CD4-positive, alpha-beta T cell treated with Interleukin-4 for 1 hour (primary cell): ENCODE data around the gene ITPR2.
"Not testable (repeated sequence)": the region's sequence is repeated elsewhere in the genome, so short reads cannot be mapped to it uniquely, and the experiment has no call there.

Source experiments
- DNase-seq, 2 donors: peaks; one replicate each; pipeline ENCODE4 v3.0.0-alpha.2; 2020 to 2022

The ITPR2 gene

DNA sequence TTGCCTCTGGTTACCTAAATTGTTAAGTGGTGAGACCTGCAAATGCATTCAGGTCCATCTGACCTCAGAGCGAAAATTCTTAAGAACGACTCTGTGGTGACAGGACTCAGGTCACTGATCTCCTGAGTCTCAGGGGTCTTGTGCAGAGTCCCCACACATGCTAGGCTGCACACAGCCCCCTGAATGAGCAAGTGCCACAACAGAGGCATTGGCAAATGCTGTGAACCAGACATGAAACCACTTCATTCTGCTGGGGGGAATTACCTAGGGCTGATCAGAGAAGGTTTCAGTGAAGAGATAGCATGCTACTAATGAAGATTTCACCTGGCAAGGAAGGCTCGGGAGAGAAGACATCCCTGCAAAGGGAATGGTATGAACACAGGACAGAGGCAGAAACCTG, 281.6 kb downstream of the ITPR2 start:
- no peak for DNase-seq

- no peak for DNase-seq
Measured at GRCh38 chr12:26548227-26548626, 284.8 kb downstream of the ITPR2 start.

DNA sequence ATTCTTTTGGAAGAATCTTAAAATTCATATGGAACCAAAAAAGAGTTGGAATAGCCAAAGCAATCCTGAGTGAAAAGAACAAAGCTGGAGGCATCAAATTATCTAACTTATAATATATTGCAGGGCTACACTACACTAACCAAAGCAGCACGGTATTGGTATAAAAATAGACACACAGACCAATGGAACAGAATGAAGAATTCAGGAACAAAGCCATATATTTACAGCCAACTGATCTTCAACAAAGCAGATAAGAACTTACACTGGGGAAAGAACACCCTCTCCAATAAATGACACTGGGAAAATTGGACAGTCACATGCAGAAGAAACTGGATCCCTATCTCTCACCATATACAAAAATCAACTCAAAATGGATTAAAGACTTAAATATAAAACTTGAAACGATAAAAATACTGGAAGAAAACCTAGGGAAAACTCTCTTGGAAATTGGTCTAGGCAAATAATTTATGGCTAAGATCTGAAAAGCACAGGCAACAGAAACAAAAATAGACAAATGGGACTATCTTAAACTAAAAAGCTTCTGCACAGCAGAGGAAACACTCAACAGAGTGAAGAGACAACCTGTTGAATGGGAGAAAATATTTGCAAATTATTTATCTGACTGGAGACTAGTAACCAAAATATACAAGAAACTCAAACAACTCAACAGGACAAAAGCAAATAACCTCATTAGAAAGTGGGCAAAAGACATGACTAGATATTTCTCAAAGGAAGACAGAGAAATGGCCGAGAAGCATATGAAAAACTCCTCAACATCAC, 286.3 kb downstream of the ITPR2 start:
- DNase-seq, result no peak

DNA sequence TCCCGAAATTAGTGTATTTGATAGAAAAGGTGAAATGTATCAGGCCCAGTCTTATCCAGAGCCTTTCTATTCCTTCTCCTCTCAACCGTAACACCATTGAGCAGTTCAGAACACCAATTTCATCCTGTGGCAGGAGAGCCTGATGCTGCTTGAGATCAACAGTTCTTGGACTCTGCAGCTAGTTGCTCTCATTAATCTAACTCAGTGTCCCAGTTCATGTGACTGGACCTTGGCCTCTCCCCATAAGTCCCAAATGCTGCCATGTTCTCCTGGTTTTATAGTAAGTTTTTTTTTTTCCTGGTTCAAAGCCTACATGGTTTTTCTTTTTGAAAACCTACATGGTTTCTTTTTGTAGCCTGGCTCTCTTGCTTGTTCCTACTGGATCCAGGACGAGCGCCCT, 293.9 kb downstream of the ITPR2 start:
- no peak for DNase-seq

DNA sequence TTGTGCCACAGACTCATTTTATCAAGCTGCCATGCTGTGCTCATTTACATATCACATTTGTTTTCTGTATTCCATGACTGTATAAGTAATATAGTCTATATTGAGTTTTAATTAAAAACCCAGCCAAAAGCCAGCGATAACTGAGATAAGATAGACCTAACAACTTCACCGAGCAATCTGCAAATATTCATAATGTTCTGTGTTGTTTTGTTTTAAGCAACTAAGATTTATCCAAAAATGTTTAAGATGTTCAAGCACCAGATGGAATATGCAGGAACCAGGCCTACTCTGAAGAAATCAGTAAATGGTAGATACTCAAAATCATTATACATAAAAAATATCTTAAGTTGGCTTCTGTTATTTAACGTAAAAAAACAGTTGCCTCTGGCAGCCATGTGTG, 295.3 kb downstream of the ITPR2 start:
- DNase-seq, result no peak

DNA sequence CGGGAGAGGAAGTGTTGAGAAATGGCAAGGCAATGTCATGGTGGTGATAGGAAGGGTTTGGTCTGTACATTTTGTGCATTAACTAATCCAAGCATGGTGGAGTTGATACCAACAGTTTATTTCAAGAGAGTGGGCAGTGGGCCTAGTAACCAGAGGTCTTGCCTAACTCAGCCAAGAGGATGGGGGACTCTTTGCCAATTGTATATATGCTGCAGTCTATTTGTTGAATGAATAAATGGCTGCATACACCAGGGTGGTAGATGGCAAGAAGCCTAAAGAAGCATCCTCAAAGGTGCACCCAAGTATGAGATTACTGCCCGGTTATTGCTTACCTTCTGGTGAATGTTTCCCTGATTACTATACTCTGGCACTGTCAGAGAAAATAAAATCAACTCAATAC, 295.9 kb downstream of the ITPR2 start:
- no peak for DNase-seq

- no peak for DNase-seq
Measured at GRCh38 chr12:26535826-26536225, 297.2 kb downstream of the ITPR2 start.

DNA sequence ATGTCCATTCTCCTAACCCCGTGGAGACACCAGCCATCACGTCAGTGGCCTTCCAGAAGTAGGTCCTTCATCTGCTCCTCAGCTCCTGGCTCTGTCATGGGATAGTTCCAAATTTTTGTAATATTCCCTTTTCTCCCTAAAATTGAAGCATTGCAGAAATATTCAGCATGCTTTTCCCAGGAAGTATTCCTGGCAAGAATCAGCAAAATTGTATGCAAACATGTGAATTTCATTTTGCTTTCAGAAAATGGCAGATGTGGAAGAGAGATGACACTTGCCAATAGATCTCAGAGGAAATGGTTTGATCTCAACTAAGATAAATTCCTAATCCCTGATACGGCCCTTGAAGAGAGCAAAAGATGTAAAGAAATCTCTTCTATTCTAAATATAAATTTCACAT, 298.9 kb downstream of the ITPR2 start:
- DNase-seq, result no peak

DNA sequence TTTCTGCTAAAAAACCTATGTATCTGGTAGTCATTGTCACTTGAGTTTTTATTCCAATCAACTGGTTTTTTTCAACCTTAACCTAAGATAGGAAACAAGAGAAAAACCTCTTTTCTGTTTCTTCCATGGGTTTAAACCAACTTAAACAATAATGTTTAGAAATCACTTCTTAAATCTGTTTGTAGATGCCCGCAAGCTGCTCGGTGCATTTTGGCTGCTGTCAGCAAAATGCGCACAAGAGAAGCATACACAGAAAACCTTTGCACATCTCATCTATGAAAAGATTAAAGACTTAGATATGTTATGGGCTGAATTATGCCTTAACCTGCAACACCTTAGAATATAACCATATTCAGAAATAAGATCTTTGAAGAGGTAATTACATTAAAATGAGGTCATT, 299.8 kb downstream of the ITPR2 start:
- no peak for DNase-seq

DNA sequence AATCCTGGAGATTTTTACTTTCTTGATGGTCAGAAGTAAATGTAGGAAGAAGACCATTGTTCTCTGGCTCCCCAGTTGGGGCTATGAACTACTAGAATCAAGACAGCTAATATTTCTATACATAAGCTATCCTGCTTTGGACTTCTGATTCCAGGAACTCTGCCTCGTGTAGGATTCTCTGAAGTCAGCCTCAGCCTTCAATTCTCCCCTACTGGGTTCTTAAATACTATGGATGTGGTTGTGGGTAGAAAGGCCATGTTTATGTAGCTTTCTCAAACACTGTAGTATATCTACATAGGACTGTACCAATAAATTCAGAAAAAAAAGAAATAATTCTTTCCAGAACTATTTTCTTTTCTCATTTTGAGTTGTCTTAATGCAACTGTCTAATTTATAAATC, 302.5 kb downstream of the ITPR2 start:
- no peak for DNase-seq

DNA sequence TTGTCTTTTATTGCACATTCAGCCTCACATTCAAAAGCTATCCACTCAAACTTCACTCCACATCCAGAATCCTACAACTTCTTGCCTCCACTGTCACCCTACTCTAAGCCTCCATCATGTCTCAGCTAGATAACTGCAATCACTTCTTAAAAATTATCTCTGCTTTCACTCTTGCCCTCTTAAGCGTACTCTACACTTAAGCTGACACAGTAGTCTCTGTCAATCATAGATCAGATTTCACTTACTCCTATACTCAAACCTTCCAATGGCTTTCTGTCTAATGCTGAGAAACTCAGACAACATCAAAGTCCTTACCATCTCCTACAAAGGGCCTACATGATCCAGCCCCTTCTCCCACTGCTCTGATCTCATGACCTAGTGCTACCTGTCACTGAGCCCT, 304.1 kb downstream of the ITPR2 start:
- no peak for DNase-seq

- no peak for DNase-seq
Measured at GRCh38 chr12:26527682-26528081, 305.3 kb downstream of the ITPR2 start.

DNA sequence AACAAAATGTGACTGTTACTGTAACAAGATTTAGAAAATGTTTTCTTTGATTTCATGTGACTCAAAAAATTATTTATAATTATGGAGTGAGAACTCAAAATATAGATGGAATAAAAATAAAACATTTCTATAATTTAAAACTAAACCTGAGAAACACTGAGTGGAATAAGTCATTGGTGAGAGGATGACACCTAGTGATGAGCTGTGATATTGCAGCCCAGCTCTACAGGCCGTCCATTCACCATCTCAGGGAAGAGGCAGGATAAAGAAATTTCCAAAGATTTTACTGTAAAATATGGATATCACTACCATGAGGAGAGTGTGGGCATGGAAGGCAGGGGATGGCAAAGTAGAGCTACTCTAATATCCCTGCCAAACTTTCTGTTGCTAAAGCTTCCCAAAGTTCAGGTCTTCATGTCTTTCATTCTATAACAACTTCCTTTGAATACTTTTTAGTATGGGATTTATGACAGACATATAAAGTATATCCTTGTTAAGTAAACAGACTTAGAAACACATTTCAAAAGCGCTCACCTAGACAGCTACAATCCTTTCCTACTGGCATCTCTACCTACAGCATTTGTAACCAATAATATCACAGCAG, 308.0 kb downstream of the ITPR2 start:
- peak in 1 of 2 donors; percentile 18 for DNase-seq

DNA sequence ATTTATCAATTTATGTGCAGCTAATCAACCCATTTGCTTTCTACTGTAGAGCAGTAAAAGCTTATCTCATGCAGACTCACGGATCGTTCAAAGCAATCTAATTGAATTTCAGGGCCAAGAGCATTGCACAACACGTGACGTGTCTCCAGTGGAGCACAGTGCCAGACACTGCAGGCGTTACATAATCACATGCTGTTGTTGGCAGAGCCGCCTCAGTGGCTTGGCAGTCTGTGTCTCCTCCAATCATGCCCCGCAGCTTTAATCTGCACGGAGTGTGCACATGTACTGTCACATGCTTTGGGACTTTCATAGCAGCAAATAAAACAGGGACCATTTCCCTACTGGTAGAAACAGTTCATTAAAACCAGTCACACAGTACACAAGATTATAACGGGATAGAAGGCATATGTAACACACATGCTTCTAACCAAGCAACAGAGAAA, 309.3 kb downstream of the ITPR2 start:
- DNase-seq, result peak in 1 of 2 donors; percentile 61

DNA sequence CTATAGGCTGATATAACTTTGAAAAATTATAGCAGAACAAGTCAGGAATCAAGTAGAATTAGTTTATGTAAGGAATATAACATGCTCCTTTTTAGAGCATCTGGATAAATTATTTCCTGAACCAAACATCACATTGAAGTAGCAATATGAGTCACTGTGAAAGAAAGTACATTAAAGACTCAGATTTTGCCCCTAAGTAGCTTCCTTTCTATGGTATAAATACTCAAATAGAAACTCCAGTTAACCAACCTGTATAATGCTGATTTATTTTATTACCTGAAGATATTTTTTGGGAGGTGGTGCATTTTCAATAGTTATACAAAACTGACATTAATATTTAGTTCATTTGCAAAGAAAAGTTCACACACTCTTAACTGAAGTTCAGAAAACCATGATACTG, 312.1 kb downstream of the ITPR2 start:
- DNase-seq, result no peak

DNA sequence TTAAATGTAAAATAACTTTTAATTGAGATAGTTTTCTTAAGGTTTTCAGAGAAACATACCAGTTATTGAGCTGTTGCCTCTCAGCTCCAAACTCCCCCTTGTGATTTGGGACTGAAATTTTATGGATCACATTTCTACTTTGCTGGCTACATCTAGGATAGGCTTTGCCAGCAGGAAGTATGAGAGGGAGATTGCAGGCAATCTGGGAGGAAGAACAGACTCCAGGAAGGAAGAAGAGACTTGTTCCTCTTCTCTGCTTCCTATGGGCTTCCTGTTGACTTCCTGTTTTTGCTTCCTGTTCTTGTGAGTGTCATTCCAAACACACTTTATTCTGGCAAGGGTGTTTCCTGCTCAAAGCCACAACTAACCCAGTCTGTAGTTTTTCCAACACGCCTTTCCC, 312.9 kb downstream of the ITPR2 start:
- DNase-seq, result no peak

DNA sequence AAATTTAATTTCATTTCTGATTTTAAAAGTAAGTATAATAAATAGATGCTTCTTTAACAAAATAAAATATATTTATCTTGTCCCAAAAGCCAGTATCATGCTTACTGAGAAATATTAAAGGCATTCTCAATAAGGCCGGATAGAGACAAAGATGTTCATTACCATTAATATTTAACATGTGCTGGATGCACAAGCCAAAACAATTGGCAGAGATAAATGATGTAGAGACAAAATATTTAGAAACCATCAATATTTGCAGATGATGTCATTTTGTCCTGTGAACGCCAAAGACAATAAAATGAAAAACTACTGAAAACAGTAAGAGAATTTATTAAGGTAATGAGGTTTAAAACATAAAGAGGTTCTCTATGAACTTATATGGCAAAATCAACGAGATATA, 313.5 kb downstream of the ITPR2 start:
- DNase-seq, result no peak

- DNase-seq, result not testable (repeated sequence)
Measured at GRCh38 chr12:26517320-26517719, 315.7 kb downstream of the ITPR2 start.

- no peak for DNase-seq
Measured at GRCh38 chr12:26514364-26514763, 318.6 kb downstream of the ITPR2 start.

DNA sequence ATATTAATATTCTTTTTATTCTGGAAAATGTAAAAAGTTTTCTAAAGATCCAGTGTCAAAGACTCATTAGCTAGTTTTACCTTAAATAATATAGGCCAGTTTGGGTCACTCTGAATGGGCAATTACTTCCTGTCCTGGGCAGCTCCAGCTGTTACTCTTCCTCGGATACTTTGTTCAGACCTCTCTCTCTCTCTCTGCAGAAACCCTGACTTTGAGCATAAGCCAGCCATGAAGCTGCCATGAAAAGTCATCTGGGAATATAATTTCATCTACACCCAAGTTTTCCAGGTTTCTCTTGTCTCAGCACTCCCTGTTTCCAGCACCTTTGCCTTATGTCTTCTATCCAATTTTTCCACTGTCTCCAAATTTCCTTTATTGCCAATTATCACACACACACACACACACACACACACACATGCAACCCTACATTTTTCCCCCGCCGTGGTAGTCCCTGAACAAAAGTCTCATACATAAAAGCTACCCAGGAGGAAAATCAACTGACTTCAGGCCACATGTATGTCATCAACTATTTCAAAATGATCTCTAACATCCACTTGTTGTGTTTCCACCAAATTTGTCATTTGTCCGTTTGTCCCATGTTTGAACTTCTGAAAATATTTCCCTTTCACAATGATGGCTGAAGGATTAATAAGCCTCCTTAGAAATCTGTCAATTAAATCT, 319.5 kb downstream of the ITPR2 start:
- no peak for DNase-seq

DNA sequence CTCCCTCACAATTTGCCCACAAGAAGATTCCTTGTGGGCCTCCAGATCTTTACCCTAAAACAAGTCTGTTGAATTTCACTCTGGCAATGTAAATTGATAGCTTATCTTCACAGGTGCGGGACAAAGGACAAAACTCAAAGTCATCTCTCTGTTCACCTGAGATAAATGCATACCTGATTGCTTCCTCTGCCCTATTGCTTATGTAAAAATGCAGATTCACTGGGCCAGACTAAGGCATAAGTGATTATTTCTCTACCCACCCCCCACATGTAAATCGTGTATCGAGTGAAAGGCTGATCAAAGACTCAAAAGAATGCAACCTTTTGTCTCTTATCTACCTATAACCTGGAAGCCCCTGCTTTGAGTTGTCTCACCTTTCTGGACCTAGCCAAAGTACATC, 320.8 kb downstream of the ITPR2 start:
- no peak for DNase-seq

GRCh38 chr12:26510354-26510674, 322.7 kb downstream of the ITPR2 start:
- no peak for DNase-seq

DNA sequence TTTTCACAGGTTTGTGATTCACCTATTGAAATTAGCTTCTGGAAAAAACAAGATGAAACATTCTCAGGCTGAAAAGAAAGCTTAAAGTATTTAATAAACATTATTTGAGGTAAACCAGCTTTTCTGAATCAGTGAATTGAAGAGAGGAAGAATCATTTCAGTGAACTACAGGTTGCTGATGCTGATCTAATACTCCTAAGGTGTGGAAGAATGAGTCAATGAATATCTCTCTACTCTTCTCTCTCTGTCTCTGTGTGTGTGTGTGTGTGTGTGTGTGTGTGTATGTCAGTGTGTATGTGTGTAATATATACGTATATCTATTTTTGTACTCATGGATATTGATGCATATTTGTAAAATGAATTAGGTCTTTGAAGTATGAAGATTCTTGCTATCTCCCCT, 325.4 kb downstream of the ITPR2 start:
- DNase-seq, result no peak

DNA sequence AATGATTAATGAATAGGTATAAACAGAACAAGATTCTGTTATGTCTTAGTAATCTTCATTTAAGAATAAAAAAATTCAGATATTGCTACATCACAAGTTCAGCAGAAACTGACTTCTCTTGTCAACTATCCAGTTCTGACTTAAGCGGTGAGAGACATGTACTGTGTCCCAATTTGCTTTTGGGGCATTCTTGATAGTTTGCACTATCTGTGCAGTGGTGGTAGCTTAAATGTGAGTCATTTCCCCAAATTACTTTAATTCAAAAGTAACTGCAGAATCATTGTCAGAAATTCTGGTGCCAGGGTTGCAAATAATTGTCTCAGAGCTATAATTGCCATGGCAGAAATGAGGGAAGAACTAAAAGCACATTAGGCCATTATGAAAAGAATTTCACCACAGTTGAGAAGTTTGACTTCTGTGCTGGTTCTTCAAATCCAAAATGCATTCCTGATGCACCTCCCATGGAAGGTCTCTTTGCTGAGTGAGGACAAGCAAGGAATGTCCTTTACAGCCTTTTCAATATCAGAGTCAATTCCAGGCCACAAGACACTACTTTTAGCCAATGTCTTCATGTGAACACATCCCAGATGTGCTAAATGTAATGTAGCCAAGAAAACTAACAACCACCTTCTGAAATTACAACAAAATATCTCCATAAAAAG, 332.9 kb downstream of the ITPR2 start:
- DNase-seq, result no peak
